Measurements from ENCODE around the gene OPALIN.

GRCh38 chr10:96301616-96302015, 57.2 kb downstream of the OPALIN start:
- no peak for TF ChIP-seq CTCF (IDR thresholded peaks at IDR 0.05; ENCODE audit: low read length)
- no peak for TF ChIP-seq EZH2 (IDR thresholded peaks at IDR 0.05; ENCODE audit: borderline replicate concordance, low read length)
